Neural progenitor cell (in vitro differentiated cells): ENCODE data around the gene ACSS3.

Experiments used
- EZH2phosphoT487 ChIP-seq: fragments of 200-600 bp; sonication (generic); IDR thresholded peaks from 2 replicates; pipeline ENCODE4 v1.6.1; 2017; ENCODE audit warnings: antibody characterized with exemption
- TF ChIP-seq, protein P1 (sequence below): fragments of 200-600 bp; sonication (generic); IDR thresholded peaks from 2 replicates; pipeline ENCODE4 v1.5.1; 2017; ENCODE audit warnings: antibody characterized with exemption, mild to moderate bottlenecking

DNA sequence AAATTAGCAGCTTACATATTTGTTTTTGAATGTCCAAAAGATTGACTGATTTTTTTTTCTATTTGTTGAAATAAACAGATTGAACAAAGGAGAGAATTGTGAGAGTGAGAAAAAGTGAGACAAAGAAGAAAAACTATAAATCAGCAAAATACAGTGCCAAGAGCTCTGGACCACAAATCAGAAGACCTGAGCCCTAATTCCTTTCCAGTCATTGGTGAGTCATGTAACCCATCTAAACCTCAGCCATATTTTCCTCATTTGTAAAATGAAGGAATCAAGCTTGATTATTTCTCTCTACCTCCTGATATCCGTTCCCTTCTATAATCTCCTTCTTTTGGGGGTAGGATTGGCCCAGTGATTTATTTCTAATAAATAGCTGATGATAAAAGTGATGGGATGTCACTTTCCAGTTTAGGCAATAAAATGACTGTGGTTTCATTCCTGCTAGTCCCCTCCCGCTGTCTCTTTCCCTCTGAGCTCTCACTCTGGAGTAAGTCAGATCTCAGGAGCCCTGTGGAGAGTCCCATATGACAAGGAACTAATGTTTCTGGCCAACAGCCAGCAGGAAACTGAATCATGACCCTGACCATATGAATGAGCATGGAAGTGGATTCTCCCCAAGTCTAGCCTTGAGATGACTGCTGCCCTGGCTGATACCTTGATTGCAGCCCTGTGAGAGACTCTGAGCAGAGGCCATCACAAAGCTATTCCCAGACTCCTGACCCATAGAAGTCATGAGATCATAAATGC lies 218.9 kb downstream of the ACSS3 start:
- TF ChIP-seq, protein P1, sequence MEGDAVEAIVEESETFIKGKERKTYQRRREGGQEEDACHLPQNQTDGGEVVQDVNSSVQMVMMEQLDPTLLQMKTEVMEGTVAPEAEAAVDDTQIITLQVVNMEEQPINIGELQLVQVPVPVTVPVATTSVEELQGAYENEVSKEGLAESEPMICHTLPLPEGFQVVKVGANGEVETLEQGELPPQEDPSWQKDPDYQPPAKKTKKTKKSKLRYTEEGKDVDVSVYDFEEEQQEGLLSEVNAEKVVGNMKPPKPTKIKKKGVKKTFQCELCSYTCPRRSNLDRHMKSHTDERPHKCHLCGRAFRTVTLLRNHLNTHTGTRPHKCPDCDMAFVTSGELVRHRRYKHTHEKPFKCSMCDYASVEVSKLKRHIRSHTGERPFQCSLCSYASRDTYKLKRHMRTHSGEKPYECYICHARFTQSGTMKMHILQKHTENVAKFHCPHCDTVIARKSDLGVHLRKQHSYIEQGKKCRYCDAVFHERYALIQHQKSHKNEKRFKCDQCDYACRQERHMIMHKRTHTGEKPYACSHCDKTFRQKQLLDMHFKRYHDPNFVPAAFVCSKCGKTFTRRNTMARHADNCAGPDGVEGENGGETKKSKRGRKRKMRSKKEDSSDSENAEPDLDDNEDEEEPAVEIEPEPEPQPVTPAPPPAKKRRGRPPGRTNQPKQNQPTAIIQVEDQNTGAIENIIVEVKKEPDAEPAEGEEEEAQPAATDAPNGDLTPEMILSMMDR = no peak
- no peak for TF ChIP-seq EZH2phosphoT487
